Measurements from ENCODE around the gene NAALADL2. TPM values are rescaled to one million over a fixed set of nuclear protein-coding genes. Genes with fewer than 3 reads are reported as not detected.

NAALADL2 gene
- total and polyA plus RNA-seq, 2 donors (not counting 3 experiments of a cell fraction or from before 2014, with no cell fraction given), result 1.1 to 4.0 TPM

DNA sequence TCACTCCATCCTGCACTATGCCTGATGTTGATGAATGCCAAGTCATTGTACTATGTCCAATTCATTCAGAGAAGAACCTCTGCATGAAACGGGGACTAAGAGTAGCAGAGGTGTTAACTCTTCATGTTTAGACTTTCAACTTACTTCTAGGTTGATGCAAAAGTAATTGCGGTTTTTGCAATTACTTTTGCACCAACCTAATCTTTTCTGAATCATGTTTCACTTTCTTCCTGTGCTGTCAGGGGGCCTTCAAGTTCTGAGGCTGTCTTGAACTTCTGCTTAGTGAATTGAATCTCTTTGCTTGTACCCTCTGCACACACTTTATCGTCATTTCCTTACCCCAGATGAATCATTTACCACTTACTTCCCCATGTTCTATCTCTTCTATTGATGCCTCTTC lies 636.2 kb downstream of the NAALADL2 start:
- H4K20me1 ChIP-seq (replicated peaks; ENCODE audit: control insufficient read depth, extremely low read depth, insufficient read depth, low read length), result no peaks in the 10 kb centered on the region
- no peaks in the 10 kb centered on the region for H3K9me1 ChIP-seq (replicated peaks; ENCODE audit: control insufficient read depth, extremely low read depth, insufficient read depth, low read length)
- no peaks in the 10 kb centered on the region for H3K79me2 ChIP-seq (ENCODE audit: control insufficient read depth, insufficient read depth, low read length)
- CTCF ChIA-PET, result no interaction called here
- BruUV-seq (replicated peaks), result no TSS peak
- intact Hi-C loops (cut with micrococcal nuclease), result no loop called here
- no peak overlapping the region for H2AFZ ChIP-seq (ENCODE audit: low read depth, low read length)
- H3K27ac ChIP-seq (ENCODE audit: insufficient read depth, low read depth, low read length), result no peak overlapping the region
- DNase-seq (ENCODE audit: low read depth, low spot score), result no peak
- TF ChIP-seq POLR2AphosphoS5 (IDR thresholded peaks at IDR 0.05; ENCODE audit: insufficient read depth, low read depth, low read length) (no peak), JUN (IDR thresholded peaks at IDR 0.05; ENCODE audit: borderline replicate concordance, insufficient read depth, insufficient read length, low read depth) (no peak), FOS (IDR thresholded peaks at IDR 0.05; ENCODE audit: borderline replicate concordance, insufficient read depth, low read length) (no peak), MYC (IDR thresholded peaks at IDR 0.05; ENCODE audit: low read depth, low read length) (no peak), EZH2 (IDR thresholded peaks at IDR 0.05; ENCODE audit: borderline replicate concordance, low read depth, low read length, severe bottlenecking) (no peak), GATA2 (IDR thresholded peaks at IDR 0.05; ENCODE audit: insufficient read depth, insufficient read length, low read depth, low read length) (no peak), POLR2A (IDR thresholded peaks at IDR 0.05; ENCODE audit: low read depth, low read length) (no peak)
- TF ChIP-seq, protein P1, sequence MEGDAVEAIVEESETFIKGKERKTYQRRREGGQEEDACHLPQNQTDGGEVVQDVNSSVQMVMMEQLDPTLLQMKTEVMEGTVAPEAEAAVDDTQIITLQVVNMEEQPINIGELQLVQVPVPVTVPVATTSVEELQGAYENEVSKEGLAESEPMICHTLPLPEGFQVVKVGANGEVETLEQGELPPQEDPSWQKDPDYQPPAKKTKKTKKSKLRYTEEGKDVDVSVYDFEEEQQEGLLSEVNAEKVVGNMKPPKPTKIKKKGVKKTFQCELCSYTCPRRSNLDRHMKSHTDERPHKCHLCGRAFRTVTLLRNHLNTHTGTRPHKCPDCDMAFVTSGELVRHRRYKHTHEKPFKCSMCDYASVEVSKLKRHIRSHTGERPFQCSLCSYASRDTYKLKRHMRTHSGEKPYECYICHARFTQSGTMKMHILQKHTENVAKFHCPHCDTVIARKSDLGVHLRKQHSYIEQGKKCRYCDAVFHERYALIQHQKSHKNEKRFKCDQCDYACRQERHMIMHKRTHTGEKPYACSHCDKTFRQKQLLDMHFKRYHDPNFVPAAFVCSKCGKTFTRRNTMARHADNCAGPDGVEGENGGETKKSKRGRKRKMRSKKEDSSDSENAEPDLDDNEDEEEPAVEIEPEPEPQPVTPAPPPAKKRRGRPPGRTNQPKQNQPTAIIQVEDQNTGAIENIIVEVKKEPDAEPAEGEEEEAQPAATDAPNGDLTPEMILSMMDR (IDR thresholded peaks at IDR 0.05; ENCODE audit: extremely low read depth in 1 of 2, insufficient read depth in 1 of 2, low read depth in 1 of 2, low read length in 2 of 2), result no peak
- TF ChIP-seq, protein P2, sequence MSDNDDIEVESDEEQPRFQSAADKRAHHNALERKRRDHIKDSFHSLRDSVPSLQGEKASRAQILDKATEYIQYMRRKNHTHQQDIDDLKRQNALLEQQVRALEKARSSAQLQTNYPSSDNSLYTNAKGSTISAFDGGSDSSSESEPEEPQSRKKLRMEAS (IDR thresholded peaks at IDR 0.05; ENCODE audit: insufficient read depth, insufficient read length), result no peak
- POLR2A ChIA-PET, result no interaction called here
- H3K36me3 ChIP-seq (ENCODE audit: control insufficient read depth in 2 of 2, extremely low read depth in 1 of 2, insufficient read depth in 2 of 2, low read length in 2 of 2), result no peaks in the 10 kb centered on the region
- no peak for FAIRE-seq
- H3K27me3 ChIP-seq (ENCODE audit: control insufficient read depth in 2 of 2, insufficient read depth in 2 of 2, low read length in 2 of 2), result no peaks in the 10 kb centered on the region
- no peak overlapping the region for H3K4me2 ChIP-seq (ENCODE audit: insufficient read depth, low read length)
- H3K4me3 ChIP-seq (replicated peaks in 1 of 3; ENCODE audit: insufficient read depth in 1 of 3, low read depth in 1 of 3, low read length in 3 of 3), result no peak overlapping the region
- no peak overlapping the region for H3K9ac ChIP-seq (replicated peaks; ENCODE audit: extremely low read depth, insufficient read depth, low read length)
- dilution Hi-C loops (cut with MboI; ENCODE audit: extremely low pct_ligation_motif_present, low sequenced_read_pairs), result no loop called here
- no peaks in the 10 kb centered on the region for H3K9me3 ChIP-seq (replicated peaks; ENCODE audit: control insufficient read depth, insufficient read depth, low read length)
- H3K4me1 ChIP-seq (ENCODE audit: control insufficient read depth, extremely low read depth, insufficient read depth, low read length), result peaks cover 3% of the 10 kb centered on the region

Data from endothelial cell of umbilical vein (primary cell).